Activated T-helper 17 cell treated with anti-CD3 and anti-CD28 coated beads, Interleukin-2, amount 50 U/mL, for 72 hours (primary cell): ENCODE measurements around the gene PDK2. TPM values are rescaled to one million over a fixed set of nuclear protein-coding genes. Genes with fewer than 3 reads are reported as not detected.

Source experiments
- ATAC-seq: fragments of 150-1000 bp; cut with Tn5 transposase; replicated peaks from 2 replicates; pipeline ENCODE4 v1.10.0; 2021; ENCODE audit warnings: mild to moderate bottlenecking, moderate library complexity
- H3K27ac Mint-ChIP-seq: one replicate; pipeline ENCODE4 v1.8.0; 2022; ENCODE audit warnings: mixed read lengths
- H3K27me3 Mint-ChIP-seq: one replicate; pipeline ENCODE4 v1.8.0; 2022; ENCODE audit warnings: mixed read lengths
- H3K36me3 Mint-ChIP-seq: one replicate; pipeline ENCODE4 v1.8.0; 2022; ENCODE audit warnings: low read depth, mild to moderate bottlenecking, mixed read lengths
- H3K4me1 Mint-ChIP-seq: one replicate; pipeline ENCODE4 v1.8.0; 2022; ENCODE audit warnings: mixed read lengths
- H3K4me3 Mint-ChIP-seq: one replicate; pipeline ENCODE4 v1.8.0; 2022; ENCODE audit warnings: mild to moderate bottlenecking, mixed read lengths
- H3K9me3 Mint-ChIP-seq: one replicate; pipeline ENCODE4 v1.8.0; 2022; ENCODE audit warnings: mixed read lengths
- total RNA-seq, 2 donors: library from RNA; stranded (reverse); gene quantifications; one replicate each; pipeline ENCODE4 v1.2.3, GENCODE V29; 2022

PDK2 gene
- total RNA-seq, 2 donors from 2014 or later: 10.0 to 15.2 TPM

DNA sequence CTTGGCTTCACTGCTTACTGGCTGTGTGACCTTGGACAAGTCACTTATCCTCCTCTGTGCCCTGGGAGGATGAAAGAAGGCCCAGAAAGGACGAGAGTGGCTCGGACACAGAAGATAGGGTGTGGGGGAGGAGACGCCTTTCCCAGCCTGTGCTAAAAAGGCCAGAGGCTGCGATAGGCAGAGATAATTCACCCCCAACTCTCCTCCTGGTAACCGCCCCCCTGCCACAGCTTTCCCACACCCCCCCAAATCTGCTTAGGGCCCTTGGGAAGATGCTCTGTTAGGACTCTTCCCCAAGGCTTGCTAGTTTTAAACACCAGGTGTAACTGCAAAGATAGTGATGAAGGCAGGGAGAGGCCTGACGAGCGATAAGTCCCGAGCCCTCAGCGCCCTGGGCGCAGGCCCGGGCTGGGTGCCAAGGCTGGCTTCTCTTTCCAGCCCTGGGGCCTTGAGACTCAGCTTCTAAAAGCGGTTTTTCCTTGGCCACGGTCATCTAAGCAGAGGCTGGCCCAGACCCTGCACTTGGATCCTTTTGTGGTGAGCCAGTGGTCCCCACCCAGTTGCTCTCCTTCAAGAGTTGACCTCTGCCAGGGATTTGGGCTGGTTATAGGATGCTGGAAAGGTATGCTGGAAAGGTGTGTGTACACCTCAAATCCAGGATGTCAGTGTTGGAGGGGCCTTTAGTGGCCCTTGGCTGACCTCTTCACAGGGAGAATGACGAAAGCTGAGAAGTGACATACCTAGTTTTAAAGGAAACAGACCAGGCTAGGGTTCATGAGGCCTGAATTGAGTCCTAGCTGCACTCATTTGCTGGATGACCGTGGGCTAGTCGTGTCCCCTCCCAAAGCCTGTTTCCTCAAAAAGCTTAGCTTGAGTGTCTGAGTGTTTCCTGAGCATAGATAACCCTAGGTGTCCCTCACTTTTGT, 58.8 kb downstream of the PDK2 start:
- Mint-ChIP-seq H3K4me3 (no peak overlapping the region), H3K27me3 (no peaks in the 10 kb centered on the region), H3K4me1 (peaks cover 8% of the 10 kb centered on the region), H3K36me3 (peaks cover 17% of the 10 kb centered on the region), H3K9me3 (no peaks in the 10 kb centered on the region), H3K27ac (no peak overlapping the region)
- no peak for ATAC-seq

DNA sequence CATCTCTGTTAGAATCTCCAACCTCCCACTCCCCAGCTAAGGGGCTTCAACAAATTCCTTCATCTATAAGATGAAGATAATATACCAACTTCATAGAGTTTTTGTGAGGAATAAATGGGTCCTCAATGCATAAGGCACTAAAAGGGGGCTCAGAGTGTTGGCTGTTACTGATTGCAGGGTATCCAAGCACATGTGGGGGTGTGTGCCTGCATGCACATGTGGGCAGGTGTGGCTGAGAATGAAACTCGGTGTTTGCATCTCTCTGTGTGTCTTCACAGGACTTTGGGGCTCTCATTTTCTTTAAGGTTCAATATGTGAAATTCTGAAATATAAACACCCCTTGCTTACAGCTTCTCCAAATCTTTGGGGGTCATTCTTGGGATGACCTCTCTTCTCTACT, 59.5 kb downstream of the PDK2 start:
- Mint-ChIP-seq H3K4me1 (peaks cover 8% of the 10 kb centered on the region), H3K36me3 (peaks cover 12% of the 10 kb centered on the region), H3K27ac (no peak overlapping the region), H3K27me3 (no peaks in the 10 kb centered on the region), H3K4me3 (no peak overlapping the region), H3K9me3 (no peaks in the 10 kb centered on the region)
- ATAC-seq: no peak

DNA sequence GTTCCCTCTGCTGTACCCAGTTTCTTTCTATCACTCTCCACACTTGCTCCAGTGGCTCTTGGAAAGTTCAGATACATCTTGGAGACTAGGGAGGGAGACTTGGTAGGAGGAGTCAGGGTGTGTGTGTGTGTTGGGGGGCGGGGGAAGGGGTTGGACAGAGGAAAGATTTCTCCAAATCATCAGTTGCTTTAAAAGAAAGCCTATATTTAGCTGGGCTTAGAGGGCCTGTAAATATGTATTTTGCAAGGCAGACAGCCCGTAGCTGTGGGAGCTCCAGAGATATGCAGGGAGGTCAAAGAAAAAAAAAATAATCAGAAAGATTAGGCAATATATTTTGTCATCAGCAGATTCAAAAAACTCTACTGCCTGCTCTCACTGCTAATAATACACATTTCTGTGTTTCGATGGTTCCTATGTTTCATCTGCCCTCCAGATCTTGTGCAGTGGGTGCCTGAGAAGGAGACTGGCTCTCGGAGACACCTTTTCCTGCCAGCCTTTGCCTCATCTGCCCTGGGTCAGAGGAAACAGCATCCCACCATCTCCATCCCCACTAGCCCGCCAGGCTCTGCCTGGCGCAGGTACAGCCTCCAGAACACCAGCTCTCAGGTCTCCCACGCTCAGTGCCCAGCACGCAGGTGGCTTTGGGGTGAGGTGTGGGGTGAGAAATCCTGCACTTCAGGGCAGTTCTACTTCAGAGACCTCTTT, 60.1 kb downstream of the PDK2 start:
- Mint-ChIP-seq H3K4me1 (peaks cover 8% of the 10 kb centered on the region), H3K27me3 (no peaks in the 10 kb centered on the region), H3K4me3 (no peak overlapping the region), H3K9me3 (no peaks in the 10 kb centered on the region), H3K36me3 (peaks cover 12% of the 10 kb centered on the region), H3K27ac (no peak overlapping the region)
- no peak for ATAC-seq

DNA sequence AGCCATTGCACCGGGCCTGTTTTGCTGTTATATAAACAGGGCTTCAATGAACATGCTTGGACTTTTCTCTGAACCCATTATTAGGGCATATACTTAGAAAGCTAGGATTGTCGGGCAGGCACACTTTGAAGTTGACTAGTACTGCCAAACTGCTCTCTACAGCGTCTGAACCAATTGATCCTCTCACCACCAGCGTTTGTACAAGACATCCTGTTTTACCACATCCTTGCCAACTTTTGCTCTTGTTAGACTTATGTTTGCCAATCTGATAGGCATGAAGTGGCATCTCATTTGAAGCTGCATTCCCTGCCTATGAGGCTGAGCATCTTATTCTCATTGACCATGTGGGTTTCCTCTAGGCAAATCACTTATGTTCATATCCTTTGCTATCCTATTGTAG, 62.7 kb downstream of the PDK2 start:
- no peak for ATAC-seq
- Mint-ChIP-seq H3K4me3 (no peak overlapping the region), H3K27ac (peak overlapping the region; percentile 52), H3K4me1 (peaks cover 26% of the 10 kb centered on the region), H3K9me3 (no peaks in the 10 kb centered on the region), H3K27me3 (no peaks in the 10 kb centered on the region), H3K36me3 (no peaks in the 10 kb centered on the region)

DNA sequence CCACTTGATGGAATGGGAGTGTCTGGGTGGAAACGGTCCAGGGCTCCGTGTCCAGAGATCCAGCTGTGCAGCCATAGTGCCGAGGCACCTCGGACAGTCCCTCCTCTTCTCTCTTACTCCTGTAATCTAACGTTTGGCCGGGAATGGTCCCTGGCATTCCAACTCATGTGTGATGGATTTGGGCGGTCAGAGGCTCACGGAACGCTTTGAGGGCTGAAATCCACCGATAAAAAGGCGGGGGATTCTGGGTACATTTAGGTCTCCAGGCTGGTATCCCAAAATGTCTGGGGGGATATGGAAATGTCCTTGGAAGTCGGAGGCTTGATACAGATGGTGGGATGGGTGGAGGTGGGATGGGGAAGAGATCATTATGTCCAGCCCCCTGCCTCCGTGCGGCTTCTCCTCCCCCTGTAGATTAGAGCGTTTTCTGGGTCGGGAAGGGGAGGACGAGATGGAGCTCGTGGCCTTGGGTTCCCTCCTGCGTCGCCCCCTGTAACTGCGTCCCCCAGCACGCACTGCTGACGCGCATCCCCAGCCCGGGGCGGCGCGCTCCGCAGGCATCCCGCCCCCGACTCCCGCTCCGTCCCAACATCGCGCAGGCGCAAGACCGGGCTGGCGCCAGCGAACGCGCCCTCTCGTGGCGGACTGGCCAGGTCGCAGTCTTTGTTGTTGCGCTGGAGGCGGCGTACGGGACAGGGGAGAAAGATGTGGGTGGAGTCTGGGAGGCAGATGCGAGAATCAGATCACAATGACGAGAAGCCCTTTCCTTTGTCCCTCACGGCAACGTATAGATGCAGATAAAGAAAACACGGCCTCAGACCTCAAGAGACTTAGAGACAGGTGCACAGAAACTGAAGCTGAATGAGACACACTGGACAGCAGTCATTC, 66.1 kb downstream of the PDK2 start:
- no peaks in the 10 kb centered on the region for H3K36me3 Mint-ChIP-seq

More for the DNA sequence above, 66.1 kb downstream of the PDK2 start:
- no peaks in the 10 kb centered on the region for H3K27me3 Mint-ChIP-seq
- ATAC-seq: peak; percentile 96
- peaks cover 26% of the 10 kb centered on the region for H3K4me1 Mint-ChIP-seq
- H3K9me3 Mint-ChIP-seq: no peaks in the 10 kb centered on the region
- peak overlapping the region; percentile 92 for H3K27ac Mint-ChIP-seq
- H3K4me3 Mint-ChIP-seq: peak overlapping the region; percentile 87

Other genes with a start within 250 kb of the PDK2 start
- gene TAC4, start 247.3 kb upstream of the PDK2 start, total RNA-seq: not detected
- gene DLX4, start 126.2 kb upstream of the PDK2 start, total RNA-seq: under 1 TPM; 0.39 to 0.61 TPM
- not detected for gene DLX3, start 100.1 kb upstream of the PDK2 start, total RNA-seq
- 10 to 100 TPM in 1 of 2 donors, 1 to 10 TPM in 1; 5.3 to 22.2 TPM for gene ITGA3, start 39.2 kb upstream of the PDK2 start, total RNA-seq
- gene SAMD14, start 34.8 kb downstream of the PDK2 start, total RNA-seq: 1 to 10 TPM in 1 of 2 donors, under 1 TPM in 1; 0.84 to 6.9 TPM
- 10 to 100 TPM; 73.6 to 89.2 TPM for gene PPP1R9B, start 55.3 kb downstream of the PDK2 start, total RNA-seq
- not detected for gene SGCA, start 70.7 kb downstream of the PDK2 start, total RNA-seq
- 1 to 10 TPM in 1 of 2 donors, under 1 TPM in 1; 0.37 to 1.9 TPM for gene COL1A1, start 106.3 kb downstream of the PDK2 start, total RNA-seq
- under 1 TPM in 1 of 2 donors, not detected in 1; 0.16 TPM for gene TMEM92, start 179.1 kb downstream of the PDK2 start, total RNA-seq